Endodermal cell (in vitro differentiated cells): ENCODE data around the gene EPHA1. TPM values are rescaled to one million over a fixed set of nuclear protein-coding genes. Genes with fewer than 3 reads are reported as not detected.

Source experiments
- DNase-seq: peaks from one replicate; pipeline ENCODE4 v3.0.0-alpha.2; 2017
- H3K27ac ChIP-seq: 2 replicates; pipeline ENCODE4 v1.5.1; 2013; ENCODE audit warnings: mild to moderate bottlenecking, low read depth, low read length, moderate library complexity
- H3K27me3 ChIP-seq: 2 replicates; pipeline ENCODE4 v1.6.1; 2013; ENCODE audit warnings: mild to moderate bottlenecking, low read length, moderate library complexity; ENCODE audit not compliant: insufficient read depth, control insufficient read depth, poor library complexity, severe bottlenecking
- H3K36me3 ChIP-seq: 2 replicates; pipeline ENCODE4 v1.7.0; 2013; ENCODE audit warnings: mild to moderate bottlenecking, low read length, moderate library complexity; ENCODE audit not compliant: control insufficient read depth, insufficient read depth
- H3K4me1 ChIP-seq: one replicate; pipeline ENCODE4 v1.7.0; 2013; ENCODE audit warnings: low read length; ENCODE audit not compliant: control insufficient read depth, insufficient read depth
- H3K4me3 ChIP-seq: 2 replicates; pipeline ENCODE4 v1.5.1; 2013; ENCODE audit warnings: mild to moderate bottlenecking, low read length, moderate library complexity
- H3K9ac ChIP-seq: 2 replicates; pipeline ENCODE4 v1.6.1; 2013; ENCODE audit warnings: mild to moderate bottlenecking, low read length, moderate library complexity; ENCODE audit not compliant: poor library complexity, severe bottlenecking; ENCODE audit errors: extremely low read depth
- H3K9me3 ChIP-seq: 2 replicates; pipeline ENCODE4 v1.6.1; 2013; ENCODE audit warnings: mild to moderate bottlenecking, low read length, moderate library complexity; ENCODE audit not compliant: control insufficient read depth
- H3K27ac Mint-ChIP-seq: 2 replicates; pipeline ENCODE4 v1.8.0; 2020; ENCODE audit warnings: mixed read lengths
- H3K27me3 Mint-ChIP-seq: 2 replicates; pipeline ENCODE4 v1.8.0; 2021; ENCODE audit warnings: mild to moderate bottlenecking, mixed read lengths; ENCODE audit not compliant: insufficient read depth
- H3K36me3 Mint-ChIP-seq: 2 replicates; pipeline ENCODE4 v1.8.0; 2020; ENCODE audit warnings: low read depth, mixed read lengths
- H3K4me1 Mint-ChIP-seq: 2 replicates; pipeline ENCODE4 v1.8.0; 2020; ENCODE audit warnings: mixed read lengths
- H3K4me3 Mint-ChIP-seq: 2 replicates; pipeline ENCODE4 v1.8.0; 2020; ENCODE audit warnings: mild to moderate bottlenecking, moderate library complexity, mixed read lengths
- H3K9me3 Mint-ChIP-seq: 2 replicates; pipeline ENCODE4 v1.8.0; 2020; ENCODE audit warnings: mild to moderate bottlenecking, mixed read lengths
- CTCF ChIP-seq: fragments of 200-600 bp; sonication (generic); conservative IDR thresholded peaks from 2 replicates; pipeline ENCODE4 v1.5.0; 2021; ENCODE audit warnings: antibody characterized with exemption, mild to moderate bottlenecking
- WGBS, 2 experiments: methylation state at CpG; one replicate each; pipeline versions ENCODE4 v1.1.5 to v1.1.7; 2013; ENCODE audit warnings: missing lambda C conversion rate in 2 of 2, mixed read lengths in 1 of 2; ENCODE audit not compliant: insufficient coverage in 1 of 2, insufficient read length in 1 of 2; 5-methylcytosine and 5-hydroxymethylcytosine counted together
- total RNA-seq, 2 donors: library from RNA; stranded (reverse); fragmentation: NEBNext Ultra II Directional in 1 of 2; extraction: Animal tissue kit (Norgen Biotek cat#: 25700) in 1 of 2; gene quantifications; 2 replicates in 1 of 2; 3 replicates in 1 of 2; pipeline ENCODE4 v1.2.1, GENCODE V29; 2021

Gene EPHA1
- total RNA-seq, 2 donors from 2014 or later, result 70.0 to 103 TPM

- DNase-seq, result peak; percentile 48
- Histone ChIP-seq H3K4me3 (no peak overlapping the region), H3K27ac (no peak overlapping the region), H3K36me3 (no peaks in the 10 kb centered on the region), H3K4me1 (no peaks in the 10 kb centered on the region), H3K9me3 (no peaks in the 10 kb centered on the region), H3K27me3 (no peaks in the 10 kb centered on the region), H3K9ac (no peak overlapping the region)
- Mint-ChIP-seq H3K27ac (no peak overlapping the region), H3K36me3 (no peaks in the 10 kb centered on the region), H3K4me1 (peaks cover 27% of the 10 kb centered on the region), H3K9me3 (no peaks in the 10 kb centered on the region), H3K4me3 (no peak overlapping the region), H3K27me3 (no peaks in the 10 kb centered on the region)
- no peak for TF ChIP-seq CTCF
- WGBS, 2 experiments, result 92 to 93% methylated on average over 4 to 7 of the region's 7 CpGs
Measured at GRCh38 chr7:143375298-143376034, 33.2 kb downstream of the EPHA1 start.

GRCh38 chr7:143374561-143374960 is 34.1 kb downstream of the EPHA1 start:
- no peaks in the 10 kb centered on the region for H3K27me3 Mint-ChIP-seq
- H3K4me3 Mint-ChIP-seq, result no peak overlapping the region
- TF ChIP-seq CTCF, result no peak
- Histone ChIP-seq H3K9me3 (no peaks in the 10 kb centered on the region), H3K4me3 (no peak overlapping the region), H3K27me3 (no peaks in the 10 kb centered on the region), H3K27ac (no peak overlapping the region), H3K4me1 (peaks cover 3% of the 10 kb centered on the region), H3K36me3 (no peaks in the 10 kb centered on the region), H3K9ac (no peak overlapping the region)
- H3K36me3 Mint-ChIP-seq, result no peaks in the 10 kb centered on the region
- H3K4me1 Mint-ChIP-seq, result peaks cover 29% of the 10 kb centered on the region
- H3K9me3 Mint-ChIP-seq, result no peaks in the 10 kb centered on the region
- WGBS, 2 experiments, result 83 to 84% methylated on average over 4 to 5 of the region's 5 CpGs
- no peak overlapping the region for H3K27ac Mint-ChIP-seq
- DNase-seq, result peak; percentile 33

- H3K27me3 Mint-ChIP-seq, result no peaks in the 10 kb centered on the region
- Histone ChIP-seq H3K9me3 (no peaks in the 10 kb centered on the region), H3K4me3 (no peak overlapping the region), H3K4me1 (peaks cover 3% of the 10 kb centered on the region), H3K27ac (no peak overlapping the region), H3K27me3 (no peaks in the 10 kb centered on the region), H3K9ac (no peak overlapping the region), H3K36me3 (no peaks in the 10 kb centered on the region)
- WGBS, 2 experiments, result 68 to 92% methylated on average over 4 of the region's 4 CpGs
- no peaks in the 10 kb centered on the region for H3K36me3 Mint-ChIP-seq
- H3K4me3 Mint-ChIP-seq, result no peak overlapping the region
- TF ChIP-seq CTCF, result peak; percentile 68
- H3K27ac Mint-ChIP-seq, result no peak overlapping the region
- H3K4me1 Mint-ChIP-seq, result peaks cover 25% of the 10 kb centered on the region
- H3K9me3 Mint-ChIP-seq, result no peaks in the 10 kb centered on the region
- peak; percentile 78 for DNase-seq
Measured at GRCh38 chr7:143373255-143373794, 35.3 kb downstream of the EPHA1 start.
